Measurements from ENCODE around the gene MTRF1L. TPM values are rescaled to one million over a fixed set of nuclear protein-coding genes. Genes with fewer than 3 reads are reported as not detected.

MTRF1L gene
- total and polyA plus RNA-seq, 2 donors from 2014 or later, result 15.8 to 19.2 TPM

- peaks cover 0 to 8% (median 0%) of the 10 kb centered on the region in 3 donors for H3K36me3 ChIP-seq (ENCODE audit: control insufficient read depth in 2 of 3, insufficient read depth in 3 of 3, low read length in 3 of 3)
- TF ChIP-seq CTCF (IDR thresholded peaks at IDR 0.05; ENCODE audit: borderline replicate concordance, extremely low read depth, insufficient read depth), result no peak
- no peaks in the 10 kb centered on the region for H3K27me3 ChIP-seq (ENCODE audit: control insufficient read depth, insufficient read depth, low read length)
- H3K9me3 ChIP-seq (ENCODE audit: control insufficient read depth in 2 of 3, insufficient read depth in 1 of 3, low read length in 3 of 3), result no peaks in the 10 kb centered on the region
- no peak overlapping the region for H3K4me3 ChIP-seq (ENCODE audit: low read length in 3 of 3)
- no peak overlapping the region for H3K9ac ChIP-seq (ENCODE audit: low read length in 3 of 3)
- H3K27ac ChIP-seq (ENCODE audit: low read depth in 2 of 2, low read length in 2 of 2), result no peak overlapping the region
- no peak for FAIRE-seq
- peaks cover 0 to 8% (median 0%) of the 10 kb centered on the region in 3 donors for H3K4me1 ChIP-seq (ENCODE audit: control insufficient read depth in 2 of 3, insufficient read depth in 2 of 3, low read depth in 1 of 3, low read length in 3 of 3)
- DNase-seq, result no peak
- intact Hi-C loops (cut with DNase I), result no loop called here
Observed at GRCh38 chr6:152979116-152979515, 23.4 kb downstream of the MTRF1L start.

GRCh38 chr6:152978058-152978457, 24.5 kb downstream of the MTRF1L start:
- no peaks in the 10 kb centered on the region for H3K9me3 ChIP-seq (ENCODE audit: control insufficient read depth in 2 of 3, insufficient read depth in 1 of 3, low read length in 3 of 3)
- H3K27me3 ChIP-seq (ENCODE audit: control insufficient read depth, insufficient read depth, low read length), result no peaks in the 10 kb centered on the region
- H3K4me1 ChIP-seq (ENCODE audit: control insufficient read depth in 2 of 3, insufficient read depth in 2 of 3, low read depth in 1 of 3, low read length in 3 of 3), result peaks cover 0 to 5% (median 0%) of the 10 kb centered on the region in 3 donors
- FAIRE-seq (no peak), DNase-seq (no peak)
- TF ChIP-seq CTCF (IDR thresholded peaks at IDR 0.05; ENCODE audit: borderline replicate concordance, extremely low read depth, insufficient read depth), result no peak
- peaks cover 0 to 9% (median 0%) of the 10 kb centered on the region in 3 donors for H3K36me3 ChIP-seq (ENCODE audit: control insufficient read depth in 2 of 3, insufficient read depth in 3 of 3, low read length in 3 of 3)
- no peak overlapping the region for H3K9ac ChIP-seq (ENCODE audit: low read length in 3 of 3)
- no peak overlapping the region for H3K4me3 ChIP-seq (ENCODE audit: low read length in 3 of 3)
- no peak overlapping the region for H3K27ac ChIP-seq (ENCODE audit: low read depth in 2 of 2, low read length in 2 of 2)
- intact Hi-C loops (cut with DNase I), result no loop called here

GRCh38 chr6:152977556-152977955, 25.0 kb downstream of the MTRF1L start:
- Histone ChIP-seq H3K9me3 (ENCODE audit: control insufficient read depth in 2 of 3, insufficient read depth in 1 of 3, low read length in 3 of 3) (no peaks in the 10 kb centered on the region), H3K27me3 (ENCODE audit: control insufficient read depth, insufficient read depth, low read length) (no peaks in the 10 kb centered on the region), H3K27ac (ENCODE audit: low read depth in 2 of 2, low read length in 2 of 2) (no peak overlapping the region), H3K4me3 (ENCODE audit: low read length in 3 of 3) (no peak overlapping the region), H3K4me1 (ENCODE audit: control insufficient read depth in 2 of 3, insufficient read depth in 2 of 3, low read depth in 1 of 3, low read length in 3 of 3) (peaks cover 0 to 2% (median 0%) of the 10 kb centered on the region in 3 donors), H3K36me3 (ENCODE audit: control insufficient read depth in 2 of 3, insufficient read depth in 3 of 3, low read length in 3 of 3) (peaks cover 0 to 13% (median 0%) of the 10 kb centered on the region in 3 donors), H3K9ac (ENCODE audit: low read length in 3 of 3) (no peak overlapping the region)
- FAIRE-seq (no peak), DNase-seq (no peak)
- TF ChIP-seq CTCF (IDR thresholded peaks at IDR 0.05; ENCODE audit: borderline replicate concordance, extremely low read depth, insufficient read depth), result no peak
- intact Hi-C loops (cut with DNase I), result no loop called here

GRCh38 chr6:152976749-152977148, 25.8 kb downstream of the MTRF1L start:
- intact Hi-C loops (cut with DNase I), result no loop called here
- no peak for DNase-seq
- peaks cover 0 to 13% (median 0%) of the 10 kb centered on the region in 3 donors for H3K36me3 ChIP-seq (ENCODE audit: control insufficient read depth in 2 of 3, insufficient read depth in 3 of 3, low read length in 3 of 3)
- no peaks in the 10 kb centered on the region for H3K4me1 ChIP-seq (ENCODE audit: control insufficient read depth in 2 of 3, insufficient read depth in 2 of 3, low read depth in 1 of 3, low read length in 3 of 3)
- H3K9me3 ChIP-seq (ENCODE audit: control insufficient read depth in 2 of 3, insufficient read depth in 1 of 3, low read length in 3 of 3), result no peaks in the 10 kb centered on the region
- FAIRE-seq, result no peak
- H3K9ac ChIP-seq (ENCODE audit: low read length in 3 of 3), result no peak overlapping the region
- no peak overlapping the region for H3K27ac ChIP-seq (ENCODE audit: low read depth in 2 of 2, low read length in 2 of 2)
- H3K4me3 ChIP-seq (ENCODE audit: low read length in 3 of 3), result no peak overlapping the region
- no peaks in the 10 kb centered on the region for H3K27me3 ChIP-seq (ENCODE audit: control insufficient read depth, insufficient read depth, low read length)
- TF ChIP-seq CTCF (IDR thresholded peaks at IDR 0.05; ENCODE audit: borderline replicate concordance, extremely low read depth, insufficient read depth), result no peak

Data from kidney (tissue), 14 donors.